Measurements from ENCODE around the gene ATF6.

- TF ChIP-seq ZNF143 (CRISPR knock-in tag; IDR thresholded peaks at IDR 0.05): no peak
- no peak for TF ChIP-seq JUND (IDR thresholded peaks at IDR 0.05; ENCODE audit: borderline replicate concordance, low read depth, low read length)
- no peak for TF ChIP-seq JUND (tag; IDR thresholded peaks at IDR 0.05; ENCODE audit: borderline replicate concordance, low read depth, low read length)
- no peak for TF ChIP-seq RBFOX2 (IDR thresholded peaks at IDR 0.05; ENCODE audit: low read depth, low read length)
- no peak for TF ChIP-seq ZNF232 (CRISPR knock-in tag; IDR thresholded peaks at IDR 0.05)
- no peak for TF ChIP-seq ZNF449 (CRISPR knock-in tag; IDR thresholded peaks at IDR 0.05)
Observed at GRCh38 chr1:162003061-162003829, 237.1 kb downstream of the ATF6 start.
